Activated T-helper 17 cell treated with anti-CD3 and anti-CD28 coated beads, Interleukin-2, amount 50 U/mL, for 72 hours (primary cell): ENCODE measurements around the gene TMBIM6. TPM values are rescaled to one million over a fixed set of nuclear protein-coding genes. Genes with fewer than 3 reads are reported as not detected.

Experiments
- ATAC-seq: fragments of 150-1000 bp; cut with Tn5 transposase; replicated peaks from 2 replicates; pipeline ENCODE4 v1.10.0; 2021; ENCODE audit warnings: mild to moderate bottlenecking, moderate library complexity
- H3K27ac Mint-ChIP-seq: one replicate; pipeline ENCODE4 v1.8.0; 2022; ENCODE audit warnings: mixed read lengths
- H3K27me3 Mint-ChIP-seq: one replicate; pipeline ENCODE4 v1.8.0; 2022; ENCODE audit warnings: mixed read lengths
- H3K36me3 Mint-ChIP-seq: one replicate; pipeline ENCODE4 v1.8.0; 2022; ENCODE audit warnings: low read depth, mild to moderate bottlenecking, mixed read lengths
- H3K4me1 Mint-ChIP-seq: one replicate; pipeline ENCODE4 v1.8.0; 2022; ENCODE audit warnings: mixed read lengths
- H3K4me3 Mint-ChIP-seq: one replicate; pipeline ENCODE4 v1.8.0; 2022; ENCODE audit warnings: mild to moderate bottlenecking, mixed read lengths
- H3K9me3 Mint-ChIP-seq: one replicate; pipeline ENCODE4 v1.8.0; 2022; ENCODE audit warnings: mixed read lengths
- total RNA-seq, 2 donors: library from RNA; stranded (reverse); gene quantifications; one replicate each; pipeline ENCODE4 v1.2.3, GENCODE V29; 2022

TMBIM6 gene
- total RNA-seq, 2 donors from 2014 or later: 407 to 411 TPM

DNA sequence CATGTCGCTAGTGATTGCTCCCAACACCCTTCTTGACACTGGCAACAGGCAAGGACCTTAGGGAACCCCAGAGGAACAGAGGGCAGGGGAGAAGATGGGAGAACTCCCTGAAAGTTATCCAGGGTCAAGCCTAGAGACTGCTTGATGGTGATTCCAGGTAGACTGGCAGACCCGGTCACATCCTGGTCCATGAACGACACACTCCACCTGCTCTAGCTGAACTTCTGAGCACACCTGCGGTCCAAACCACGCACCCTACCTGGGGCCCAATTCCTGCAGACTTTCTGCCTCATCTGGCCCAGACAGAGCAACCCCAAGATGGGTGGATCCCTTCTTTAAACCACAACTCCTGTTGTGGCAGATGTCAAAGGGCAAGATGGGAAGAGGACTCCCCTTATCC lies 52.7 kb downstream of the TMBIM6 start:
- ATAC-seq: no peak
- Mint-ChIP-seq H3K4me3 (no peak overlapping the region), H3K4me1 (no peaks in the 10 kb centered on the region), H3K27me3 (no peaks in the 10 kb centered on the region), H3K36me3 (no peaks in the 10 kb centered on the region), H3K9me3 (no peaks in the 10 kb centered on the region), H3K27ac (no peak overlapping the region)

DNA sequence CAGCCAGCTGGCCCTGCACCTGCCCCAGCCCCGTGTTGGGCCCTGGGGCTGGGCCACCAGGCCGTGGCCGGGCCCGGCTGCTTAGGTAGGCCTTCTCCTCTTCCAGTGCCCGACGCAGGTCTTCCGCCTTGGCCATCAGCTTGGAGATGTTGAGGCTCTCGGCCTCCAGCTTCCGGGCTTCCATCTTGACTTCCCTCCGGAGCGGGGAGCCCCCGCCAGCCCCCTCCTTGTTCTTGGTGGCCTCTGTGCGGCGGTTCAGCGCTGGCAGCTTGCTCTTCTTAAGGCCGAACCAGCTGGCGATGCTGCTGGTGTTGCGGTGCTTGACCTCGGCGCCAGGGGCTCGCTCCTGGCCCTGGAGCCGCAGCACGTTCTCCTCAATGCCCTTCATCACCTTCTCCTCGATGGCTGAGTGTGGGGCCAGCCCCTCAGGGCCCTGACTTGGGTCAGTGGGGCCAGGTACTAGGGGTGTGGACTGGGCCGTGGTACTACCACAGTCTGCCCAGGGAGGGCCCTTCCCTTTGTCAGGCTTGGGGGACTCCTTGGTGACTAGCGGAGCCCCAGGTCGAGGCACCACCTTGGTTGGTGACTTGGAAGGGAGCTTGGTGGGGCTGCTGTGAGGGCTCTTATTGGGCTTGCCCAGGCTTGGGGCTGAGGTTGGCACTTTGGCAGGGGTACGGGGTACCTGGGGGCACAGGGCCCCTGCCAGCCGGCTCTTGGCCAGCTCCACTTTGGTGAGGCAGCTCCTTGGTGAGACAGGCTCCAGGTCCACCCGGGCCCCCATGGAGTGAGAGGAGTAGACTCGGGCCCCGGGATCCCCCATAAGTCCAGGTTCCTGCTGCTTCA lies 53.7 kb downstream of the TMBIM6 start:
- Mint-ChIP-seq H3K4me1 (no peaks in the 10 kb centered on the region), H3K4me3 (no peak overlapping the region), H3K27ac (no peak overlapping the region), H3K9me3 (no peaks in the 10 kb centered on the region), H3K27me3 (no peaks in the 10 kb centered on the region), H3K36me3 (no peaks in the 10 kb centered on the region)
- ATAC-seq: no peak

GRCh38 chr12:49795654-49796105 lies 54.3 kb downstream of the TMBIM6 start:
- no peaks in the 10 kb centered on the region for H3K4me1 Mint-ChIP-seq
- H3K27me3 Mint-ChIP-seq: no peaks in the 10 kb centered on the region
- H3K27ac Mint-ChIP-seq: no peak overlapping the region
- ATAC-seq: no peak
- no peaks in the 10 kb centered on the region for H3K36me3 Mint-ChIP-seq
- H3K9me3 Mint-ChIP-seq: no peaks in the 10 kb centered on the region
- H3K4me3 Mint-ChIP-seq: no peak overlapping the region

DNA sequence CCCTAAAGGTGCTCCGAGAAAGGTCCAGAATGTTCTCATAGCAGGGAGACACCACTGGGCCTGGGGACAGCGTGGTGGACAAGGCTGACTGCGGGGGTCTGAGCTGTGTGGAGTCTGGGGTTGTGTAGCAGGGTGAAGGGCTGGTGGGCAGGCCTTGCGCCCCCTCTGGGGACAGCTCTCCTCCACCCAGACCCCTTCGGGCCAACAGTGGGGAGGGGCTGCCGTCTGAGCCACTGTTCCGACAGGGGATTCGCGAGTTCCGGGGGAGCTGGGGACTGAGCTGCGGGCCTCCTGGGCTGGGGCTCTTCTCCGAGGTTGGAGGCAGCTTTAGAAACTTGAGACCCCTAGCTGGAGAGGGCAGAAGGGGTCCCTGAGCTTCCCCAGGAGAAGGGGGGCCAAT lies 54.8 kb downstream of the TMBIM6 start:
- Mint-ChIP-seq H3K27ac (no peak overlapping the region), H3K9me3 (no peaks in the 10 kb centered on the region), H3K4me1 (no peaks in the 10 kb centered on the region), H3K36me3 (no peaks in the 10 kb centered on the region), H3K4me3 (no peak overlapping the region), H3K27me3 (no peaks in the 10 kb centered on the region)
- ATAC-seq: no peak

GRCh38 chr12:49796606-49797448 lies 55.5 kb downstream of the TMBIM6 start:
- Mint-ChIP-seq H3K9me3 (no peaks in the 10 kb centered on the region), H3K27me3 (no peaks in the 10 kb centered on the region), H3K4me3 (no peak overlapping the region), H3K4me1 (no peaks in the 10 kb centered on the region), H3K36me3 (no peaks in the 10 kb centered on the region), H3K27ac (no peak overlapping the region)
- no peak for ATAC-seq

DNA sequence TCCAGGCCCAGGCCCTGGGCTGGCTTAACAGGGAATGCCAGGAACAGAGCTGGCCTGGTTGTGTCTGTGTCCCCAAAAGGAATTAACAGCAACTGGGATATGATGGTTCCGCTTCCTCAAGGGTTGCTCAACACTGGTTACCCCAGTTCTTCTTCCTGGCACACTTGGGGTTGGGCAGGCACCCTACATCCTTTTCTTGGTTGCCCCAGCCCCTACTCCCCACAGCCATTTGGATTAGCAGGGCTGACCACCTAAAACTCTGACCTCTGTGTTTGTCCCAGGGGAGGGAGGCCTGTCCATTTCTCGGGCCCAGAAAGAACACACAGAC lies 56.1 kb downstream of the TMBIM6 start:
- Mint-ChIP-seq H3K4me3 (no peak overlapping the region), H3K36me3 (no peaks in the 10 kb centered on the region), H3K27me3 (no peaks in the 10 kb centered on the region), H3K4me1 (no peaks in the 10 kb centered on the region), H3K9me3 (no peaks in the 10 kb centered on the region), H3K27ac (no peak overlapping the region)
- no peak for ATAC-seq

DNA sequence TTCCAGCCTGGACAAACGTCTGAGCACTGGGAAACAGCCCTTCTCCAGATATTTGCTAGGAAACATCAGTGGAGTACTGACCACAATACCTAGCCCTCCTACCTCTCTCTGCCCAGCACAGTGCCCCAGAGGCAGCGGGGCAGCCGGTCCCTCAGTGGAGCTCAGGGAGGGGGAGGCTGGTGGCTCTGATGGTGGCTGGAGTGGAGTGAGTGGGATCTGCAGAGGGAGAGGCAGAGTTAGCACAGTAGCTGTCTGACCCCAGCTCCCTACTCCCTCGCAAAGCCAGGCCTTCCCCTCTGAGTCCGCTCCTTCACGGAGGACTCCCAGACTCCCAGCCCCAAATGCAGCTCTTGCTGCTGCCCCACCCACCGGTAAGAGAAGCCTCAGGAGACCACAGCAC lies 56.9 kb downstream of the TMBIM6 start:
- Mint-ChIP-seq H3K4me1 (no peaks in the 10 kb centered on the region), H3K36me3 (no peaks in the 10 kb centered on the region), H3K9me3 (no peaks in the 10 kb centered on the region), H3K27ac (peak overlapping the region; percentile 29), H3K27me3 (no peaks in the 10 kb centered on the region), H3K4me3 (no peak overlapping the region)
- ATAC-seq: no peak

DNA sequence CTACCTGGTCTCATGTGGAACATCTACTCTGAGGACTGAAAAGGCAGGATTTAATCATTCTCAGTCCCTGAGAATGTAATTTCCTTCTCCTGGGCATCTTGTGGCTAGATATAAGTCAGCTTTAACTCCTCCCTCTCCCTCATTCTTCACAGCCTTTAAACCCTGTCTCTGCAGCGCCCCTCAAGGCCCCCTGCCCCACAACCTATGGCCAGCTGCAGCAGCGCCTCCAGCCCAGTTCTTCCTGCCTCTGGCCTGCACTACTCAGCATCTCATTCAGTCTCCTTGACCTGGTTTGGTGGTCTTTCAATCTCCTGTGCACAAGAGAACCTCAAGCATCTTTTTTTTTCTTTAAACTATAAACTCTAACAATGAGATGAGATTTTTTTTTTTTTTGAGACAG lies 57.6 kb downstream of the TMBIM6 start:
- no peaks in the 10 kb centered on the region for H3K4me1 Mint-ChIP-seq
- no peaks in the 10 kb centered on the region for H3K27me3 Mint-ChIP-seq
- H3K4me3 Mint-ChIP-seq: no peak overlapping the region
- no peak for ATAC-seq
- H3K36me3 Mint-ChIP-seq: no peaks in the 10 kb centered on the region
- H3K9me3 Mint-ChIP-seq: no peaks in the 10 kb centered on the region
- H3K27ac Mint-ChIP-seq: peak overlapping the region; percentile 29

DNA sequence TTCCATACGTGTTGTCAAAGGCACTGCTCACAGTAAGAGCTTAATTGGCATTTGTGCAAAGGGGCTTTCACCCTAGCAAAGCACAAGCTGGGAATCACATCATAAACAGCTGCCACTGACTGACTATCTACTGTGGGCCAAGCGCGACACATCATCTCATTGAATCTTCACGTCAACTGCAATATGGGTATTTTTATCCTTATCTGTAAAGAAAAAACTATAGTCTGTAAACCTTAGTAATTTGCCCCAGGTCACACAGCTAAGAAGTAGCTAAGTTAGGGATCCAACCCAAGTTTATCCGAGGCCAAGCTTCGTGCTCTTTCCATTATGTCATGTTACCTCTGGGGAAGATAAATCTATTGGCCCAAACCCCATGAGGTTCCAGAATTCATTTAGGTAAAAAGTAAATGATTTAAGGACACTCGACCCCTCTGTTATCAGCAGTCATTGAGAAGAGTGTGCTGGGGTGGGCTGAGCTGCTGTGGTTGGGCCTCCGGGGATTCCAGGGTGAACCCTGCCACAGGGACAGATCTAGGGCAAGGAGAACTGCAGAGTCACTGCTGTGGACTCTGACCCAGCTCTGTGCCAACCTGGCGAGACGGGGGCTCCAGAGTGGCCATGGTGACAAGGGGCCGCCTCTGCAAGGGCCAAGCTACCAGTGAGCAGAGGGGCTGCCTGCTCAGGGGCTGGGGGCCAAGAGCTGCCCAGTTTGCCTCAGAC lies 59.2 kb downstream of the TMBIM6 start:
- no peaks in the 10 kb centered on the region for H3K9me3 Mint-ChIP-seq
- no peak for ATAC-seq
- H3K27me3 Mint-ChIP-seq: no peaks in the 10 kb centered on the region
- no peaks in the 10 kb centered on the region for H3K36me3 Mint-ChIP-seq
- H3K4me1 Mint-ChIP-seq: no peaks in the 10 kb centered on the region
- H3K27ac Mint-ChIP-seq: peak overlapping the region; percentile 56
- H3K4me3 Mint-ChIP-seq: no peak overlapping the region

- Mint-ChIP-seq H3K9me3 (no peaks in the 10 kb centered on the region), H3K27ac (no peak overlapping the region), H3K36me3 (no peaks in the 10 kb centered on the region), H3K4me1 (no peaks in the 10 kb centered on the region), H3K27me3 (no peaks in the 10 kb centered on the region), H3K4me3 (no peak overlapping the region)
- no peak for ATAC-seq
Observed at GRCh38 chr12:49801141-49802063, 60.0 kb downstream of the TMBIM6 start.

GRCh38 chr12:49803693-49804450 lies 62.5 kb downstream of the TMBIM6 start:
- Mint-ChIP-seq H3K36me3 (no peaks in the 10 kb centered on the region), H3K27me3 (no peaks in the 10 kb centered on the region), H3K4me3 (no peak overlapping the region), H3K9me3 (no peaks in the 10 kb centered on the region), H3K27ac (no peak overlapping the region), H3K4me1 (no peaks in the 10 kb centered on the region)
- ATAC-seq: no peak

DNA sequence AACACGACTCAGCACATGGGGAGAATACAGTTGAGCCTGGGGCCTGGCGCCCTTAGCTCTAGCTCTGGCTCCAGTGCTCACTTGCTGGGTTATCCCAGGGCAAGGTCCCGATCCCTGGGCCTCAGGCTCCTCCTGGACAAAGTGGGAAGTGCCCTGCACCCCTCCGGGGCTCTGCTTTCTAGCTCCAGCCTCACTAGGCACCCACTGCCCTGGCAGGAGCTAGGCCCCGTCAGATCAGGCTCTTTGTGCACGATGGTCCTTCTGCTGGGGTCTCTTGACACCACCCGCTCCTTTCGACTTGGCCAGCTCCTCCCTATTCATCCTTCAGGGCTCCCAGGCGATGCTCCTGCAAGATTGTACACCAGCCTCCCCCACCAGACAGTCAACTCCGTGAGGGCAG lies 63.5 kb downstream of the TMBIM6 start:
- H3K4me1 Mint-ChIP-seq: no peaks in the 10 kb centered on the region
- H3K27ac Mint-ChIP-seq: no peak overlapping the region
- no peak overlapping the region for H3K4me3 Mint-ChIP-seq
- no peaks in the 10 kb centered on the region for H3K36me3 Mint-ChIP-seq
- H3K9me3 Mint-ChIP-seq: no peaks in the 10 kb centered on the region
- no peak for ATAC-seq
- no peaks in the 10 kb centered on the region for H3K27me3 Mint-ChIP-seq

DNA sequence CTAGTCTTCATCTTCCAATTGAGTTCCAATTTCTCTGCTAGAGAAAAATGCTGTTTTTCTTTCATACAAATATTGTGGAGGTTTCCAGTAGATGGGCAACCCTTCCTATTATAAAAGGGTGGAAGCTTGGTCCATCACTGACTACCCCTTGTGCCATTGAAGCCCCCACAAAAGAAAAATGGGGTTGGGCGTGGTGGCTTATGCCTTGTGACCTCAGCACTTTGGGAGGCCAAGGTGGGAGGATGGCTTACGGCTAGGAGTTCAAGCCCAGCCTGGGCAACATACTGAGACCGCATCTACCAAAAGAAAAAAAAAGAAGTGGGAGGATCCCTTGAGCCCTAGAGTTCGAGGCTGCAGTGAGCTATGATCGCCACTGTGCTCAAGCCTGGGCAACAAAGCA lies 64.1 kb downstream of the TMBIM6 start:
- H3K36me3 Mint-ChIP-seq: no peaks in the 10 kb centered on the region
- H3K4me3 Mint-ChIP-seq: no peak overlapping the region
- H3K27ac Mint-ChIP-seq: no peak overlapping the region
- H3K9me3 Mint-ChIP-seq: no peaks in the 10 kb centered on the region
- no peaks in the 10 kb centered on the region for H3K4me1 Mint-ChIP-seq
- H3K27me3 Mint-ChIP-seq: no peaks in the 10 kb centered on the region
- ATAC-seq: no peak
